Activated CD8-positive, alpha-beta memory T cell treated with anti-CD3 and anti-CD28 coated beads, Interleukin-2, amount 50 U/mL, for 24 hours (primary cell): Measurements from ENCODE around the gene MUC5AC.
"Not testable (repeated sequence)": the region's sequence is repeated elsewhere in the genome, so short reads cannot be mapped to it uniquely, and the experiment has no call there.

Experiments
- DNase-seq: peaks from one replicate; pipeline ENCODE4 v3.0.0-alpha.2; 2020; ENCODE audit errors: extremely low read depth

Gene MUC5AC

DNA sequence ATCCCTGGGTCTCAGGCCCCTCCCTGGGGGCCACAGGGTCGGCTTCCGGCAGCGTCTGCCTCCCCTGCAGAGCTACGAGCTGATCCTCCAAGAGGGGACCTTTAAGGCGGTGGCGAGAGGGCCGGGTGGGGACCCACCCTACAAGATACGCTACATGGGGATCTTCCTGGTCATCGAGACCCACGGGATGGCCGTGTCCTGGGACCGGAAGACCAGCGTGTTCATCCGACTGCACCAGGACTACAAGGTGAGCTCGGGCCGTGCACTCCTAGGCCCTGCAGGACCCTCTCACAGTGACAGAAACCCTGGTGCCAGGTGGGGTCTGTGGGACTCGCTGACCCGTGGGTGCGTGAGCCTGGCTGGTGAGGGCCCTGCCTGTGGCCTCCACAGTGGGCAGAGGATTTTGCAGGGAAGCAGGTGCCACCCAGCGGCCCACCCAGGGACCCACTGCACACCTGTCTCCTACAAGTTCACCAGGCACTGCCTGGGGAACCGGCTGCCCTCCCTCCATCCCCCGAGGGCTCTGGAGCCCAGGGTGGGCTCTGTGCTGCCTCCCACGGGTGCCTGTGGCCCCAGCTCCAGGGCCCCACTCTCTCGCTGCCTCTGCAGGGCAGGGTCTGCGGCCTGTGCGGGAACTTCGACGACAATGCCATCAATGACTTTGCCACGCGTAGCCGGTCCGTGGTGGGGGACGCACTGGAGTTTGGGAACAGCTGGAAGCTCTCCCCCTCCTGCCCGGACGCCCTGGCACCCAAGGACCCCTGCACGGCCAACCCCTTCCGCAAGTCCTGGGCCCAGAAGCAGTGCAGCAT, 78.8 kb downstream of the MUC5AC start:
- DNase-seq: no peak

DNA sequence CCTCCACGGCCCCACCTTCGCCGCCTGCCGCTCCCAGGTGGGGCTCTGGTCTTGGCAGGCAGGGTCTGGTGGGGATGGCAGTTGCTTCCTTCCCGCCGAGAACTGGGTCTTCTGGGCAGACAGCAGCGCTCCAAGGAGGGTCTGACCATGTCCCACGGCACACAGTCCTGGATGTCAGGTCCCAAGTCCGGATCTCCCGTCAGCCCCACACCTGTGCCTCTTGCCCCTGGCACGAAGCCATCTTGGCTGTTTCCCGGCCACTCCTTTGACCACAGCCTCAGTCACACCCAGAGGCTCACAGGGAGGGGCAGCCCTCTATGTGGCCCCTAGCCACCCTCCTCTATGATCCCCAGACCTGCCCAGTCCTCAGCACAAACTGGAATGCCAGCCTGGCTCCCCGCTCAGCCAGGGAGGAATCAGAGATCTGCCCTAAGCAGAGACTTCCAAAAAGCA, 79.4 kb downstream of the MUC5AC start:
- DNase-seq: no peak

DNA sequence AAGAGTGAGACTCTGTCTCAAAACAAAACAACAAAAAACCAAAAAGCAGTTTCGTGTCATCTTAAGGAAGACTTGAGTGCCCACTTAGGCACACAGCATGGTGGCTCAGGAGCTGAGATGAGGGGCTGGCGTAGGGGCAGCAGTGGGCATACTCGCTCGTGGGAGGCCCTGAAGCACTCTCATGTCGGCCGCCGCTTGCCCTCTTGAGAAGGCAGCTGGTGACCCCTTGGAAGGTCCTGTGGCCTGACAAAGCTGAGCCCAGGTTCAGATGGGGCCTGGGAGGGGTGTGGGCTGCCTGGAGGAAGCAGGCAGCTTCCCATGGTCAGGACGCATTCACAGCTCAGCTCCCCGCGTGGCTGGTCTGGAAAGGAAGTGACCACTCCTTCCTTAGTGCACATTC, 80.1 kb downstream of the MUC5AC start:
- DNase-seq: no peak

DNA sequence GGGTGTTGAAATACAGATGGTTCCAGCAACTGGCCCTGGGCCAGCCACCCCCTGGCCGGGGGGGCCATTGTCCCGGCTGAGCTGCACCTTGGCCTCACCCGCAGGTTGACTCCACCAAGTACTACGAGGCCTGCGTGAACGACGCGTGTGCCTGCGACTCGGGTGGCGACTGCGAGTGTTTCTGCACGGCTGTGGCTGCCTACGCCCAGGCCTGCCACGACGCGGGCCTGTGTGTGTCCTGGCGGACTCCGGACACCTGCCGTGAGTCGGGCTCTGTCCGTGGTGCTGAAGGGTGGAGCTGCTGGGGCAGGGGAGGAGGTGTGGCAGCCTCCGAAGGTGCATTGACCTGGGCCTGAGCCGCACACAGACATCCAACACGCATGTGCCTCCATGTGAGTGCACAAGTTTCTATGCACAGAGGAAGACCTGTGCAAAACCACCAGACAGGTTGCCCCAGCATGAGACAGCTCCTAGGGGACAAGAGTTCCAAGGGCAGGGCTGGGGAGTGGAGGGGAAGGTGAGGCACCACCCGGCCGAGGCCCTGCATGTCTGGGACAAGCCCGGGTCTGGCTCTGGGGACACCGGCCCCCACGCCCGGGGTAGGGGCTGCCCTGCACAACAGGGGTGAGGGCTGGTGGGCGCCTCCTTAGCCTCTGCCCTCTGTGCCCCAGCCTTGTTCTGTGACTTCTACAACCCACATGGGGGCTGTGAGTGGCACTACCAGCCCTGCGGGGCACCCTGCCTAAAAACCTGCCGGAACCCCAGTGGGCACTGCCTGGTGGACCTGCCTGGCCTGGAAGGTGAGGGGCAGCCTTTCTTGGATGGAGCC, 81.2 kb downstream of the MUC5AC start:
- no peak for DNase-seq

DNA sequence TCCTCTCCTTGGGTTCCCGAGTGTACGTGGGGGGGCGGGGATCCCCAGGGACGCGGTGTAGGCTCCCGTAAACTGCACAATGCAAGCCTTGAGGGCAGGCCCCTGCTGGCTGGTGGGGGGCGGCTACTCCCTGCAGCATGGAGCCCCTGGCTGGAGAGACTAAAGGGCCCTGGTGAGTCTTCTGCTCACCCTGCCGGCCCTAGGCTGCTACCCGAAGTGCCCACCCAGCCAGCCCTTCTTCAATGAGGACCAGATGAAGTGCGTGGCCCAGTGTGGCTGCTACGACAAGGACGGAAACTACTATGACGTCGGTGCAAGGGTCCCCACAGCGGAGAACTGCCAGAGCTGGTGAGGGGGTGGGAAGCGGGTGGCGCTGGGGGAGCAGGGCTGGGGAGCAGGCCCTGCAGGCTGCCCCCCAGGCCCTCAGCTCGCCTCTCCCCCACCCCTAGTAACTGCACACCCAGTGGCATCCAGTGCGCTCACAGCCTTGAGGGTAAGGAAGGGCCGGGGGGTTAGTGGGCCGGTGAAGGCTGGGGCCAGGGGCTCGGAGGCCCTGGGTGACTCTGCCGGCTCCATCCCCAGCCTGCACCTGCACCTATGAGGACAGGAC, 81.9 kb downstream of the MUC5AC start:
- no peak for DNase-seq

DNA sequence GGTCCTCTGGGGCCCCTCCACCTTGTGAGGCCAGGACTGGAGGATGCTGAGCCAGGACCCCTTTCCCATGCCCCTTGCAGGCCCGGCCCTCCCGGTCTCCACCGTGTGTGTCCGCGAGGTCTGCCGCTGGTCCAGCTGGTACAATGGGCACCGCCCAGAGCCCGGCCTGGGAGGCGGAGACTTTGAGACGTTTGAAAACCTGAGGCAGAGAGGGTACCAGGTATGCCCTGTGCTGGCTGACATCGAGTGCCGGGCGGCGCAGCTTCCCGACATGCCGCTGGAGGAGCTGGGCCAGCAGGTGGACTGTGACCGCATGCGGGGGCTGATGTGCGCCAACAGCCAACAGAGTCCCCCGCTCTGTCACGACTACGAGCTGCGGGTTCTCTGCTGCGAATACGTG, 83.0 kb downstream of the MUC5AC start:
- DNase-seq: no peak

DNA sequence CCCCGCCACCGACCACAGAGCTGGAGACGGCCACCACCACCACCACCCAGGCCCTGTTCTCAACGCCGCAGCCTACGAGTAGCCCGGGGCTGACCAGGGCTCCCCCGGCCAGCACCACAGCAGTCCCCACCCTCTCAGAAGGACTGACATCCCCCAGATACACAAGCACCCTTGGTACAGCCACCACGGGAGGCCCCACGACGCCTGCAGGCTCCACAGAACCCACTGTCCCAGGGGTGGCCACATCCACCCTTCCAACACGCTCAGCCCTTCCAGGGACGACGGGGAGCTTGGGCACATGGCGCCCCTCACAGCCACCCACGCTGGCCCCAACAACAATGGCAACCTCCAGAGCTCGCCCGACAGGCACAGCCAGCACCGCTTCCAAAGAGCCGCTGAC, 84.0 kb downstream of the MUC5AC start:
- DNase-seq: no peak

DNA sequence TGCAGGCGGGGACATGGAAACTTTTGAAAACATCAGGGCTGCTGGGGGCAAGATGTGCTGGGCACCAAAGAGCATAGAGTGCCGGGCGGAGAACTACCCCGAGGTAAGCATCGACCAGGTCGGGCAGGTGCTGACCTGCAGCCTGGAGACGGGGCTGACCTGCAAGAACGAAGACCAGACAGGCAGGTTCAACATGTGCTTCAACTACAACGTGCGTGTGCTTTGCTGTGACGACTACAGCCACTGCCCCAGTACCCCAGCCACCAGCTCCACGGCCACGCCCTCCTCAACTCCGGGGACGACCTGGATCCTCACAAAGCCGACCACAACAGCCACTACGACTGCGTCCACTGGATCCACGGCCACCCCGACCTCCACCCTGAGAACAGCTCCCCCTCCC, 84.5 kb downstream of the MUC5AC start:
- no peak for DNase-seq

DNA sequence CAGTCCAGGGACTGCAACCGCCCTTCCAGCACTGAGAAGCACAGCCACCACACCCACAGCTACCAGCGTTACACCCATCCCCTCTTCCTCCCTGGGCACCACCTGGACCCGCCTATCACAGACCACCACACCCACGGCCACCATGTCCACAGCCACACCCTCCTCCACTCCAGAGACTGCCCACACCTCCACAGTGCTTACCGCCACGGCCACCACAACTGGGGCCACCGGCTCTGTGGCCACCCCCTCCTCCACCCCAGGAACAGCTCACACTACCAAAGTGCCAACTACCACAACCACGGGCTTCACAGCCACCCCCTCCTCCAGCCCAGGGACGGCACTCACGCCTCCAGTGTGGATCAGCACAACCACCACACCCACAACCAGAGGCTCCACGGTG, 85.0 kb downstream of the MUC5AC start:
- DNase-seq: not testable (repeated sequence)

DNA sequence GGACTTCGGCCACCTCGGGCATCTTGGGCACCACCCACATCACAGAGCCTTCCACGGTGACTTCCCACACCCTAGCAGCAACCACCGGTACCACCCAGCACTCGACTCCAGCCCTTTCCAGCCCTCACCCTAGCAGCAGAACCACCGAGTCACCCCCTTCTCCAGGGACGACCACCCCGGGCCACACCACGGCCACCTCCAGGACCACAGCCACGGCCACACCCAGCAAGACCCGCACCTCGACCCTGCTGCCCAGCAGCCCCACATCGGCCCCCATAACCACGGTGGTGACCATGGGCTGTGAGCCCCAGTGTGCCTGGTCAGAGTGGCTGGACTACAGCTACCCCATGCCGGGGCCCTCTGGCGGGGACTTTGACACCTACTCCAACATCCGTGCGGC, 85.8 kb downstream of the MUC5AC start:
- DNase-seq: not testable (repeated sequence)

DNA sequence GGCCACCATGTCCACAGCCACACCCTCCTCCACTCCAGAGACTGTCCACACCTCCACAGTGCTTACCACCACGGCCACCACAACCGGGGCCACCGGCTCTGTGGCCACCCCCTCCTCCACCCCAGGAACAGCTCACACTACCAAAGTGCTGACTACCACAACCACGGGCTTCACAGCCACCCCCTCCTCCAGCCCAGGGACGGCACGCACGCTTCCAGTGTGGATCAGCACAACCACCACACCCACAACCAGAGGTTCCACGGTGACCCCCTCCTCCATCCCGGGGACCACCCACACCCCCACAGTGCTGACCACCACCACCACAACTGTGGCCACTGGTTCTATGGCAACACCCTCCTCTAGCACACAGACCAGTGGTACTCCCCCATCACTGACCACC, 86.8 kb downstream of the MUC5AC start:
- DNase-seq: not testable (repeated sequence)

DNA sequence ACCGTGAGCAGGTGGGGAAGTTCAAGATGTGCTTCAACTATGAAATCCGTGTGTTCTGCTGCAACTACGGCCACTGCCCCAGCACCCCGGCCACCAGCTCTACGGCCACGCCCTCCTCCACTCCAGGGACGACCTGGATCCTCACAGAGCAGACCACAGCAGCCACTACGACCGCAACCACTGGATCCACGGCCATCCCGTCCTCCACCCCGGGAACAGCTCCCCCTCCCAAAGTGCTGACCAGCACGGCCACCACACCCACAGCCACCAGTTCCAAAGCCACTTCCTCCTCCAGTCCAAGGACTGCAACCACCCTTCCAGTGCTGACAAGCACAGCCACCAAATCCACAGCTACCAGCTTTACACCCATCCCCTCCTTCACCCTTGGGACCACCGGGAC, 88.0 kb downstream of the MUC5AC start:
- DNase-seq: not testable (repeated sequence)

DNA sequence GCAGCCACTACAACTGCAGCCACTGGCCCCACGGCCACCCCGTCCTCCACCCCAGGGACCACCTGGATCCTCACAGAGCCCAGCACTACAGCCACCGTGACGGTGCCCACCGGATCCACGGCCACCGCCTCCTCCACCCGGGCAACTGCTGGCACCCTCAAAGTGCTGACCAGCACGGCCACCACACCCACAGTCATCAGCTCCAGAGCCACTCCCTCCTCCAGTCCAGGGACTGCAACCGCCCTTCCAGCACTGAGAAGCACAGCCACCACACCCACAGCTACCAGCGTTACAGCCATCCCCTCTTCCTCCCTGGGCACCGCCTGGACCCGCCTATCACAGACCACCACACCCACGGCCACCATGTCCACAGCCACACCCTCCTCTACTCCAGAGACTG, 88.5 kb downstream of the MUC5AC start:
- DNase-seq: not testable (repeated sequence)

DNA sequence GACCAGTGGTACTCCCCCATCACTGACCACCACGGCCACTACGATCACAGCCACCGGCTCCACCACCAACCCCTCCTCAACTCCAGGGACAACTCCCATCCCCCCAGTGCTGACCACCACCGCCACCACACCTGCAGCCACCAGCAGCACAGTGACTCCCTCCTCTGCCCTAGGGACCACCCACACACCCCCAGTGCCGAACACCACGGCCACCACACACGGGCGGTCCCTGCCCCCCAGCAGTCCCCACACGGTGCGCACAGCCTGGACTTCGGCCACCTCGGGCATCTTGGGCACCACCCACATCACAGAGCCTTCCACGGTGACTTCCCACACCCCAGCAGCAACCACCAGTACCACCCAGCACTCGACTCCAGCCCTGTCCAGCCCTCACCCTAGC, 89.3 kb downstream of the MUC5AC start:
- not testable (repeated sequence) for DNase-seq

DNA sequence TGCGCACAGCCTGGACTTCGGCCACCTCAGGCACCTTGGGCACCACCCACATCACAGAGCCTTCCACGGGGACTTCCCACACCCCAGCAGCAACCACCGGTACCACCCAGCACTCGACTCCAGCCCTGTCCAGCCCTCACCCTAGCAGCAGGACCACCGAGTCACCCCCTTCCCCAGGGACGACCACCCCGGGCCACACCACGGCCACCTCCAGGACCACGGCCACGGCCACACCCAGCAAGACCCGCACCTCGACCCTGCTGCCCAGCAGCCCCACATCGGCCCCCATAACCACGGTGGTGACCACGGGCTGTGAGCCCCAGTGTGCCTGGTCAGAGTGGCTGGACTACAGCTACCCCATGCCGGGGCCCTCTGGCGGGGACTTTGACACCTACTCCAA, 91.2 kb downstream of the MUC5AC start:
- DNase-seq: not testable (repeated sequence)

DNA sequence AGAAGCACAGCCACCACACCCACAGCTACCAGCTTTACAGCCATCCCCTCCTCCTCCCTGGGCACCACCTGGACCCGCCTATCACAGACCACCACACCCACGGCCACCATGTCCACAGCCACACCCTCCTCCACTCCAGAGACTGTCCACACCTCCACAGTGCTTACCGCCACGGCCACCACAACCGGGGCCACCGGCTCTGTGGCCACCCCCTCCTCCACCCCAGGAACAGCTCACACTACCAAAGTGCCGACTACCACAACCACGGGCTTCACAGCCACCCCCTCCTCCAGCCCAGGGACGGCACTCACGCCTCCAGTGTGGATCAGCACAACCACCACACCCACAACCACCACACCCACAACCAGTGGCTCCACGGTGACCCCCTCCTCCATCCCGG, 92.7 kb downstream of the MUC5AC start:
- DNase-seq: not testable (repeated sequence)
